NCI-H82 (cell line): Measurements from ENCODE around the gene KIF23.

Experiments used
- DNase-seq: peaks from one replicate; lab custom pipeline; 2025; lab: John Stamatoyannopoulos, UW

The KIF23 gene

GRCh38 chr15:69466733-69467132 is 52.6 kb downstream of the KIF23 start:
- DNase-seq: no peak

GRCh38 chr15:69467636-69468035 is 53.5 kb downstream of the KIF23 start:
- no peak for DNase-seq

- DNase-seq: no peak
These were observed 54.3 kb downstream of the KIF23 start for GRCh38 chr15:69468241-69469121.

DNA sequence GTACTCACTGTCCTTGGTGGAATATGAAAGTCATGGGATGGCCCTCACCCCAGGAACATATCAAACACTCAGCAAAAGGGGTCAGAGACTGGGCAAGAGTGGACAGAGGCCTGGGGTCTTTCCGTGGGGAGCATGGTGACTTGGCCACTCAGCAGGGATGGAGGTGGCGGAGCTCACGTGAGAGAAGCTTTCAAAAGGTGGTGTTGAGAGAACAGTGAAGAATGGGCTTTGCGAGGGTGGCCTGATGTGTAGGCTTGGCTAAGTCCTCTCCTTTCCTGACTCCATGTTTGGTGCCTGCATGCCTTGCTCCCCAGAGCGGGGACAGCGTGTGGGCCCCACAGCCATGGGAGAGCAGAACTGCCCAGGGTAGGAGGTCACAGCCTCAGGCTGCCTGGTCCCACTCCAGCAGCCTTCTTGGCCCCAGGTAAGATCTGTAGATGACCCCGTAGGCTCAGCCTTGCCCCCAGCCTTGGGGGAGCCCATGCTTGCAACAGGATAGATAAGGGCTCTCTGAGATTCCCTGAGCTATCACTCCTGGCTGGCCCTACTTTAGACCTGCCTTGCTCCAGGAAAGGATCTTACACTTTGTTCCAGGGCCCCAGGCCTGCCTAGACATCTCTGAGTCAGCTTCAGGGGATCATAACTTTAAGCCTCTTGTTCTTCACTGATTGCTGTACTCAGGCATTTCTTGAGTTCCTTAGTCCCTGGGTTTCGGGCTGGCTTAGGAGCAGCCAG is 55.5 kb downstream of the KIF23 start:
- DNase-seq: no peak

- DNase-seq: no peak
These were observed 57.9 kb downstream of the KIF23 start for GRCh38 chr15:69472046-69472445.

DNA sequence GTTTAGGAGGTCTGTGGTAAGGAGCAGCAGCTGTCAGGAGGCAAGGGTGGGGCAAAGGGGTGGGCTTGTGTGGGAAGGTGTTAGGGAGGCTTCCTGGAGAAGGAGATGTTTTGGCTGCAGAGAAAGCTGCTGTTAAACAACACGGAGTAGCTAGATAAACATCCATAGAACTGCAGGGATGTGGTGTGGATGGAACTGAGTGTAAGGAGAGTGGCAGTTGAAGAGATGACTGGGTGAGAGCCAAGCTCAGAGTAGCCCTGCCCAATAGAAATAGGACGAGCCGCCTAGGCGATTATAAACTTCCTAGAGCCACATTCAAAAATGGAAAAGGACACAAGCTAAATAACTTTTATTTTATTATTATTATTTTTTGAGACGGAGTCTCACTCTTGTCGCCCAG is 58.4 kb downstream of the KIF23 start:
- DNase-seq: peak; percentile 34

GRCh38 chr15:69474291-69474690 is 60.1 kb downstream of the KIF23 start:
- DNase-seq: no peak

GRCh38 chr15:69474846-69475455 is 60.8 kb downstream of the KIF23 start:
- no peak for DNase-seq

DNA sequence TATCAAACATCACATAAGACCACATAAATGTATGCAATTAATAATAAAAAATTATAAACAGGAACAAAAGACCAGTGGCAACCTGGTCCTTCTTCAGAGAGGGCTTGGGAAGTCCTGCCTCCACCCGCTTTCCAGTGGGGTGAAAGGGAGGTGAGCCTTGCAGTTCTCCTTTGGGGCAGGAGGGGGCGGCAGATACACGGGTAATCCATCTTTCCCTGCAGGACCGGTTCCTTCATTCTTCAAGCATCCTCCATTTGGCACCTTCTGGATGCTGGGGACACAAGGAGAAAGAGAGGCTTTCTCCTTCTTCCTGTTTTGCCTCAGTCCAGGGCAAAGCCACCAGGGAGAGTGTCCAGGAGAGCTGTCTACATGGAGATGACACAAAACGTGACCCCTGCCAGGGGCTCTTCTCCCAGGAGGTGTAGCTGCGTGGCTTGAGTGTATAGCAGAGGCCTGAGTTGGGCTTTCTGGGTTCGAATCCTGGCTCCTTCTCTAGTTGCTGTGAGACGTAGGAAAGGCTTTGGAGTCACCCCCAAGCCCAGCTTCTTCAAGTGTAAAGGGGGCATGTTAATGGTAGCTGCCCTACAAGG is 61.7 kb downstream of the KIF23 start:
- DNase-seq: peak; percentile 88

- no peak for DNase-seq
These were observed 62.7 kb downstream of the KIF23 start for GRCh38 chr15:69476704-69477473.

DNA sequence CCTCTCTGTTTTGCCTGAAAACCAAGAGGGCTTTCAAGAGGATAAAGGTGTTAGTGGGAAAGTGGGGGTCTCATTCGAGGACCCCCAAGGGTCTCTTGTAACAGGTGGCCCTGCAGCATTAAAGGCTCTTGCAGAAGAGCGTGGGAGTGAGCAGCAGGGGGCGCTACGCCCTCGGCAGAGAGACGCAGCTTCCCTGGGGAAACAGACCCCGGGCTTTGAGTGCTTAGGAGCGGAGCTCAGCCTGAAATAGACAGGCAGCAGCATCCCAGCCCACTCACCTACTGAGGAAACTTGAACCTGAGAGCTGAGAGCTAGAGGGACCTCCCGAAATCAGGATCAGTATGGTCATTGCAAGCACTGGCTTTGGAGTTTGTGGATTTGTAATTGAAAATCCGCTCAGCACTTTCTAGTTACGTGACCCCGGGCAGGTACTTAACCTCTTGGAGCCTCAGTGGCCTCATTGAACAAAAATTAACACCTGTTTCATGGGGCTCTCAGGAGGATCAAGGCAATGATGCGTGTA is 64.2 kb downstream of the KIF23 start:
- peak; percentile 90 for DNase-seq

DNA sequence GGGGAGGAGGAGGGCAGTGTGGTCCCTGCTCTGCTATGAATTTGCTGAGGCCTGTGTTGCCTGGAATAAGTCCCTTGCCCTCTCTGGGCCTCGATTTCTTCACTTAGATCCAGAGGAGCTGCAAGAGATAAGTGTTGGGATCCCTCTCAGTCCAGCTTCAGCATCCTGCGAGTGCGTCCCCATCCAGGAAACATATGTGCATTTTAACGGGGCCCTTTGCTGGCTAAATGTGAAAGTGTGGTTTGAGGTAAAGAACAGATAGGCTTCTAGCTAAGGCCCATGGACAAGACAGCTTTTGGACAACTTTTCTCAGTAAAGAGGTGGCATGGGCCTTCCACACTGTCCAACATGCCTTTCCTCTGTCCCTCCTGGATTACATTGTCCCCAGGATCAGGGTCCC is 64.9 kb downstream of the KIF23 start:
- no peak for DNase-seq

- no peak for DNase-seq
These were observed 65.8 kb downstream of the KIF23 start for GRCh38 chr15:69479971-69480370.

- DNase-seq: no peak
These were observed 66.8 kb downstream of the KIF23 start for GRCh38 chr15:69480932-69481331.

DNA sequence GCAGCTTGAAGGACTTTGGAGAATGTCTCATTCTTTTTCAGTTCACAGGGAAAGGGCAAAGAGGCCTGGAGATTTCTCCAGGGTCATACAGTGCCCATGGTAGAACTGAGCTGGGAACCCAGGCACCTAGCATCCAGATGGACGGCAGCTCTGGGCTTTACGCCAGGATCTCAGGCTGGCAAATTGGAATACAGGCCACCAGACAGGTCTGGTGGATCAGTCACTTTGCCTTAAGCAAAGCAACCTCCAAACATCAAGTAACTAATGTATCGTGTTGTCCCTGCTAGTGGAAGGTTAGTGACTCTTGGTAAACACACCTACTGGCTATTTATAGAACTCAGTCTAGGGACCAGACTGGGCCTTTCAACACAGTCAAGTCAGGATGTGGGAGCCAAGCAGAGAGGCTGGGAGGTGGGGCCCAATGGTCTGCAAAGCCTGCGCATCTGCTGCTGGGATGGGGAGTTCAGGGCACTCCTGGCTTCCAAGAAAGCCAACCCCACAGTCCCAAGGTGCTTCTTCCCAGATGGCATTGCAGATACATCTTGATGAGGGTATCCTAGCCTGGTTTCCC is 68.6 kb downstream of the KIF23 start:
- no peak for DNase-seq

- no peak for DNase-seq
These were observed 70.7 kb downstream of the KIF23 start for GRCh38 chr15:69484837-69485236.

DNA sequence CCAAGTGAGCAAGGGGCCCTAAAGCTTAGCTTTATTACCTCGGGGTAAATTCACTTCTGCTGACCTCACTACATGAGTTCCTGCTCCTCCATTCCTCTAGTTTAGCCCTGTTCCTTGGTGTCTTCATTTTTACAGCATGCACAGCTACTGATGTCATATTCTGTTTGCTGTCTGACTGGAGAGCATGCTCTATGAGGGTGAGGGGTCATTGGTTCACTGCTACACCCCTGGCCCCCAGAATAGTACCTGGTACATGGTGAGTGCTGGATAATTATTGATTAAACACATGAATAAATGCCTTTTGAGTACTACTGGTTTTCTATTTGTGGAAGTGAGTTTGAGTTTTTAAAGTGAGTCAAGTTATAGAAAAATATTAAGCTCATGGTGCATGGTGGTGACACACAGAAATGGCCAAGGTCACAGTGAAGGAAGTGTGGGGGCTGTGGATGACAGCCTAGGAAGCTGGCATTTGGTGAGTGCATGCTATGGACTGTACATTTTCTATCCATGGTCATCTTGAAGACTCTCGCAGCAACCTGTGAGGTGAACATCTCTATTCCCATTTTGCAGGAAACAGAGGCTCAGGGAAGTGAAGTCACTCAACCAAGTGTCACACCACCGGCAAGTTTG is 72.4 kb downstream of the KIF23 start:
- DNase-seq: no peak

DNA sequence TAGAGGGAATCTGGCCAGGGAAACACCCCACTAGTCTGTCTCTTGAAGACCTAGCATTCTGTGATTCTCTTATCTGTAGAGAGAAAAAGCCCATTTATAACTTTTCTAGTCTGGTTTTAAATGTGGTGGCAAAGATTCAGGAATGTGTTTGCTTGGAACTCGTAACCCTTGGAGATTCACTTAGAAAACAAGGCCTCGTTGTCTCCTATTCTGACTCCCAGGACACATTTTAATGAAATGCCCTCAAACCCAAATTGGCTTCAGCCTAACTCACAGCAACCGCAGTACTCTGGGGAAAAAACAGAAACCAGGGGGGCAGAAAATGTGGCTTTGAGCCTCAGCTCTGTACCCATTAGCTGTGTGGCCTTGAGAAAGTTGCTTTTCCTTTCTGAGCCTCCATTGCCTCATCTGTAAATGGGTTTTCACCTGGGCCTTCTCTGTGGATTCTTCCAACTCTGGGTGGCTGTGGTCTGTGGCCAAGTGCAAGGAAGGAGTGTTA is 75.0 kb downstream of the KIF23 start:
- no peak for DNase-seq

- DNase-seq: no peak
These were observed 76.3 kb downstream of the KIF23 start for GRCh38 chr15:69490356-69491037.

GRCh38 chr15:69491038-69491505 is 76.9 kb downstream of the KIF23 start:
- peak; percentile 14 for DNase-seq
